K562 (cell line): ENCODE data around the gene CS. TPM values are rescaled to one million over a fixed set of nuclear protein-coding genes. Genes with fewer than 3 reads are reported as not detected.

Source experiments
- AFF4 ChIP-seq: sonication (generic); formaldehyde crosslinking; IDR thresholded peaks from 2 replicates; pipeline ENCODE4 v1.8.0; 2023; ENCODE audit warnings: mild to moderate bottlenecking, missing genetic modification reagents
- CREBBP ChIP-seq: IDR thresholded peaks from one replicate; pipeline ENCODE4 v1.6.1; 2012; ENCODE audit warnings: low read depth, mild to moderate bottlenecking, control low read depth, inconsistent platforms, low read length
- DNMT1 ChIP-seq: fragments of 450-650 bp; IDR thresholded peaks from 2 replicates; pipeline ENCODE4 v1.6.1; 2016; ENCODE audit warnings: antibody characterized with exemption, mild to moderate bottlenecking
- E4F1 ChIP-seq: fragments of 250-450 bp; sonication (Bioruptor Pico); IDR thresholded peaks from 2 replicates; pipeline ENCODE4 v1.5.0; 2021; ENCODE audit warnings: mild to moderate bottlenecking, borderline replicate concordance
- EP300 ChIP-seq: IDR thresholded peaks from 2 replicates; pipeline ENCODE4 v1.6.1; 2012; ENCODE audit warnings: low read length, improper control_type of control experiment
- KDM4B ChIP-seq, 2 experiments: fragments of 450-650 bp in 1 of 2; sonication (generic) in 1 of 2; IDR thresholded peaks; 2 replicates each; pipeline ENCODE4 v1.6.1; 2016 to 2017; ENCODE audit warnings: borderline replicate concordance in 2 of 2, antibody characterized with exemption in 1 of 2, low read depth in 1 of 2, mild to moderate bottlenecking in 1 of 2
- NCOA6 ChIP-seq: fragments of 450-650 bp; IDR thresholded peaks from 2 replicates; pipeline ENCODE4 v1.6.1; 2017; ENCODE audit warnings: mild to moderate bottlenecking
- NR4A1 ChIP-seq, 2 experiments: fragments of 250-450 bp in 1 of 2; fragments of 450-650 bp in 1 of 2; sonication (Bioruptor Pico) in 1 of 2; IDR thresholded peaks; 2 replicates each; pipeline versions ENCODE4 v1.4.0 to v1.6.1; 2016 to 2020; ENCODE audit warnings: mild to moderate bottlenecking in 2 of 2, missing compliant biosample characterization in 1 of 2, missing genetic modification characterization in 1 of 2, moderate library complexity in 1 of 2
- POLR2A ChIP-seq: fragments of 450-650 bp; conservative IDR thresholded peaks from 2 replicates; pipeline ENCODE4 v1.6.1; 2016
- POLR3G ChIP-seq: IDR thresholded peaks from 2 replicates; pipeline ENCODE4 v1.6.1; 2011; ENCODE audit not compliant: insufficient read length, insufficient replicate concordance; ENCODE audit errors: extremely low read depth
- SIX5 ChIP-seq, 2 experiments: IDR thresholded peaks; 2 replicates each; pipeline ENCODE4 v1.6.1; 2011; ENCODE audit warnings: low read length in 2 of 2, borderline replicate concordance in 1 of 2, low read depth in 1 of 2, mild to moderate bottlenecking in 1 of 2, moderate library complexity in 1 of 2; ENCODE audit not compliant: insufficient read depth in 1 of 2
- STAT6 ChIP-seq: sonication (generic); formaldehyde crosslinking; IDR thresholded peaks from 2 replicates; pipeline ENCODE4 v1.8.1; 2023; ENCODE audit warnings: mild to moderate bottlenecking, missing genetic modification reagents
- WHSC1 ChIP-seq: IDR thresholded peaks from one replicate; pipeline ENCODE4 v1.6.1; 2012; ENCODE audit warnings: low read length, control low read depth, inconsistent platforms
- ZBTB9 ChIP-seq: fragments of 450-650 bp; formaldehyde crosslinking; IDR thresholded peaks from 2 replicates; pipeline ENCODE4 v1.4.0; 2020; ENCODE audit warnings: mild to moderate bottlenecking, moderate library complexity
- ZNF140 ChIP-seq: fragments of 250-450 bp; sonication (Bioruptor Pico); IDR thresholded peaks from 2 replicates; pipeline ENCODE4 v1.8.0; 2021; ENCODE audit warnings: moderate library complexity, mild to moderate bottlenecking, inconsistent platforms
- ZNF778 ChIP-seq: fragments of 450-650 bp; formaldehyde crosslinking; IDR thresholded peaks from 2 replicates; pipeline ENCODE4 v1.4.0; 2020; ENCODE audit warnings: mild to moderate bottlenecking, moderate library complexity
- polyA plus RNA-seq, 8 experiments: library from polyadenylated mRNA; depleted of rRNA in 4 of 8; stranded (reverse) in 5 of 8; unstranded in 3 of 8; fragments of >200 nt; fragmentation: Nextera tagmentation in 2 of 8; fragmentation: Illumina TruSeq in 1 of 8; extraction: Ambion mirVana in 2 of 8; extraction: Trizol in 1 of 8; gene quantifications; 2 replicates each; pipeline versions ENCODE4 v1.2.1 to v1.2.3, GENCODE V29; 2011 to 2014; ENCODE audit warnings: inconsistent platforms in 1 of 8, missing spikeins in 1 of 8
- total RNA-seq, 7 experiments: library from RNA; depleted of rRNA in 6 of 7; stranded (reverse); fragments of >200 nt in 6 of 7; fragmentation: Illumina TruSeq in 2 of 7; extraction: Trizol in 2 of 7; gene quantifications; 2 replicates each; pipeline versions ENCODE4 v1.2.1 to v1.2.3, GENCODE V29; 2011 to 2021; ENCODE audit warnings: low replicate concordance in 1 of 7

The CS gene
- total and polyA plus RNA-seq, 9 of the 15 experiments (the other 6 are each of a cell fraction or from before 2014, with no cell fraction given) = 99.9 to 390 (median 149) TPM

GRCh38 chr12:56315622-56316473 is 15.7 kb upstream of the CS start, which contains the start of gene CNPY2 (continued):
- peak; percentile 96 to 97 for TF ChIP-seq SIX5 (IDR thresholded peaks at IDR 0.05; ENCODE audit: borderline replicate concordance in 1 of 2, insufficient read depth in 1 of 2, low read depth in 1 of 2, low read length in 2 of 2)
- TF ChIP-seq ZNF140 (CRISPR knock-in tag) = no peak
- no peak for TF ChIP-seq NCOA6
- no peak for TF ChIP-seq STAT6
- no peak for TF ChIP-seq AFF4
- peak in 1 of 2 experiments; percentile 50; a peak in 1 of 4 replicates for TF ChIP-seq KDM4B (IDR thresholded peaks at IDR 0.05; ENCODE audit: borderline replicate concordance in 2 of 2, low read depth in 1 of 2)
- TF ChIP-seq EP300 = no peak
- no peak for TF ChIP-seq ZNF778 (CRISPR knock-in tag)
- no peak for TF ChIP-seq CREBBP
- TF ChIP-seq E4F1 (CRISPR knock-in tag) = no peak
- TF ChIP-seq POLR2A = peak; percentile 88
- no peak for TF ChIP-seq NR4A1 (CRISPR knock-in tag; IDR thresholded peaks at IDR 0.05)
- TF ChIP-seq NR4A1 (tag; IDR thresholded peaks at IDR 0.05) = no peak
- no peak for TF ChIP-seq POLR3G
- TF ChIP-seq ZBTB9 (CRISPR knock-in tag) = 0 out of 2 replicates have a peak, but pooled peaks have one; percentile 21
- no peak for TF ChIP-seq WHSC1
- 0 out of 2 replicates have a peak, but pooled peaks have one; percentile 14 for TF ChIP-seq DNMT1
